ENCODE results near the gene GRM7. TPM values are rescaled to one million over a fixed set of nuclear protein-coding genes. Genes with fewer than 3 reads are reported as not detected.

GRM7 gene
- total and polyA plus RNA-seq, 4 donors, result 0.20 to 1.3 (median 0.80) TPM

- DNase-seq, result no peak
- Histone ChIP-seq H3K9me3 (ENCODE audit: control insufficient read depth in 4 of 4, insufficient read depth in 3 of 4, low read length in 3 of 4) (no peaks in the 10 kb centered on the region), H3K4me1 (ENCODE audit: control insufficient read depth in 5 of 5, insufficient read depth in 5 of 5, low read length in 5 of 5) (no peaks in the 10 kb centered on the region), H3K36me3 (ENCODE audit: control insufficient read depth in 4 of 4, insufficient read depth in 4 of 4, low read length in 4 of 4) (no peaks in the 10 kb centered on the region), H3K4me3 (no peak overlapping the region), H3K27me3 (ENCODE audit: control insufficient read depth in 3 of 3, insufficient read depth in 3 of 3, low read length in 2 of 3) (no peaks in the 10 kb centered on the region), H3K9ac (ENCODE audit: insufficient read depth in 1 of 2, low read length in 2 of 2) (no peak overlapping the region), H3K27ac (ENCODE audit: low read depth in 1 of 2, low read length in 1 of 2) (no peak overlapping the region)
- WGBS, 2 donors, result 71 to 83% methylated on average over 3 of the region's 3 CpGs
- ATAC-seq (ENCODE audit: insufficient read depth, low FRiP score), result no peak
- TF ChIP-seq CTCF (IDR thresholded peaks at IDR 0.05; ENCODE audit: control extremely low read depth, extremely low read depth), result no peak
Observed at GRCh38 chr3:7790141-7790540, 929.2 kb downstream of the GRM7 start.

Data from lung (tissue), 12 donors.